OCI-LY1 (cell line): Measurements from ENCODE around the gene CRAT.

Experiments used
- H2AFZ ChIP-seq: fragments of 200-600 bp; sonication (generic), shearing (Covaris generic); 2 replicates; pipeline ENCODE4 v1.6.0; 2014; ENCODE audit warnings: antibody characterized with exemption, mild to moderate bottlenecking, low read length
- H3F3A ChIP-seq: fragments of 200-600 bp; sonication (generic), shearing (Covaris generic); 2 replicates; pipeline ENCODE4 v1.6.0; 2014; ENCODE audit warnings: mild to moderate bottlenecking, antibody characterized with exemption, low read length, moderate library complexity; ENCODE audit not compliant: insufficient read depth
- H3K27ac ChIP-seq: fragments of 200-600 bp; sonication (generic); 2 replicates; pipeline ENCODE4 v1.5.1; 2014; ENCODE audit warnings: low read length, mixed run types, mild to moderate bottlenecking, low read depth; ENCODE audit not compliant: poor library complexity, severe bottlenecking
- H3K27me3 ChIP-seq: fragments of 200-600 bp; sonication (generic); 2 replicates; pipeline ENCODE4 v1.6.0; 2014; ENCODE audit warnings: antibody characterized with exemption, mild to moderate bottlenecking, low read length, moderate library complexity; ENCODE audit not compliant: insufficient read depth
- H3K36me3 ChIP-seq: fragments of 200-600 bp; sonication (generic); 2 replicates; pipeline ENCODE4 v1.6.1; 2014; ENCODE audit warnings: mild to moderate bottlenecking, antibody characterized with exemption, low read length, moderate library complexity, mixed read lengths; ENCODE audit not compliant: insufficient read depth
- H3K4me1 ChIP-seq: fragments of 200-600 bp; sonication (generic); 2 replicates; pipeline ENCODE4 v1.5.1; 2014; ENCODE audit warnings: mild to moderate bottlenecking, low read length, moderate library complexity; ENCODE audit not compliant: insufficient read depth, severe bottlenecking
- H3K4me2 ChIP-seq: fragments of 200-600 bp; sonication (generic), shearing (Covaris generic); 2 replicates; pipeline ENCODE4 v1.6.1; 2014; ENCODE audit warnings: low read length
- H3K4me3 ChIP-seq: fragments of 200-600 bp; sonication (generic); 2 replicates; pipeline ENCODE4 v1.5.1; 2014; ENCODE audit warnings: low read length, low read depth, mild to moderate bottlenecking, mixed read lengths; ENCODE audit not compliant: poor library complexity, severe bottlenecking
- H3K79me2 ChIP-seq: fragments of 200-600 bp; shearing (Covaris generic); 2 replicates; pipeline ENCODE4 v1.6.1; 2016; ENCODE audit warnings: mixed run types, low read length, mixed read lengths; ENCODE audit not compliant: insufficient read depth
- H3K9ac ChIP-seq: fragments of 200-600 bp; sonication (generic), shearing (Covaris generic); 2 replicates; pipeline ENCODE4 v1.6.1; 2014; ENCODE audit warnings: mild to moderate bottlenecking, low read length, mixed read lengths
- H3K9me2 ChIP-seq: fragments of 200-600 bp; sonication (generic), shearing (Covaris generic); 2 replicates; pipeline ENCODE4 v1.6.1; 2014; ENCODE audit warnings: low read depth, mild to moderate bottlenecking, low read length, mixed read lengths
- H3K9me3 ChIP-seq: fragments of 200-600 bp; shearing (Covaris generic); 2 replicates; pipeline ENCODE4 v1.6.1; 2014; ENCODE audit warnings: low read length, mixed read lengths
- H4K20me1 ChIP-seq: fragments of 200-600 bp; sonication (generic), shearing (Covaris generic); 2 replicates; pipeline ENCODE4 v1.6.0; 2016; ENCODE audit warnings: mild to moderate bottlenecking, low read length; ENCODE audit not compliant: insufficient read depth
- CTCF ChIP-seq: fragments of 200-600 bp; sonication (generic), shearing (Covaris generic); IDR thresholded peaks from 2 replicates; pipeline ENCODE4 v1.5.1; 2017; ENCODE audit warnings: mild to moderate bottlenecking, antibody characterized with exemption, low read length, moderate library complexity, mixed read lengths
- EZH2 ChIP-seq: fragments of 200-600 bp; sonication (generic), shearing (Covaris generic); IDR thresholded peaks from 2 replicates; pipeline ENCODE4 v1.8.0; 2017; ENCODE audit warnings: borderline replicate concordance, mixed run types, mild to moderate bottlenecking, antibody characterized with exemption, low read length, moderate library complexity, mixed read lengths

CRAT gene

GRCh38 chr9:129149442-129149841 is 38.8 kb upstream of the CRAT start:
- no peak overlapping the region for H2AFZ ChIP-seq
- H3K79me2 ChIP-seq: no peaks in the 10 kb centered on the region
- no peaks in the 10 kb centered on the region for H3K27me3 ChIP-seq
- no peaks in the 10 kb centered on the region for H4K20me1 ChIP-seq
- TF ChIP-seq EZH2: no peak
- no peak for TF ChIP-seq CTCF
- H3K4me3 ChIP-seq: no peak overlapping the region
- H3K4me2 ChIP-seq: peak overlapping the region; percentile 33
- H3K9me3 ChIP-seq: no peaks in the 10 kb centered on the region
- no peaks in the 10 kb centered on the region for H3K9me2 ChIP-seq
- peaks cover 28% of the 10 kb centered on the region for H3K4me1 ChIP-seq
- no peaks in the 10 kb centered on the region for H3F3A ChIP-seq
- H3K27ac ChIP-seq: peak overlapping the region; percentile 89
- H3K36me3 ChIP-seq: no peaks in the 10 kb centered on the region
- peak overlapping the region; percentile 47; the same call in 1 of the 2 replicates for H3K9ac ChIP-seq

- TF ChIP-seq EZH2 (no peak), CTCF (no peak)
- H3K27me3 ChIP-seq: no peaks in the 10 kb centered on the region
- H3K4me2 ChIP-seq: peak overlapping the region; percentile 33
- H3K27ac ChIP-seq: peak overlapping the region; percentile 89
- H3K4me1 ChIP-seq: peaks cover 28% of the 10 kb centered on the region
- H3F3A ChIP-seq: no peaks in the 10 kb centered on the region
- no peaks in the 10 kb centered on the region for H4K20me1 ChIP-seq
- H3K9me3 ChIP-seq: no peaks in the 10 kb centered on the region
- no peaks in the 10 kb centered on the region for H3K9me2 ChIP-seq
- H3K9ac ChIP-seq: peak overlapping the region; percentile 47; the same call in 1 of the 2 replicates
- no peaks in the 10 kb centered on the region for H3K79me2 ChIP-seq
- H2AFZ ChIP-seq: no peak overlapping the region
- H3K36me3 ChIP-seq: peaks cover 7% of the 10 kb centered on the region
- H3K4me3 ChIP-seq: no peak overlapping the region
These were observed 38.0 kb upstream of the CRAT start for GRCh38 chr9:129148463-129149204.

GRCh38 chr9:129146441-129146941 is 35.9 kb upstream of the CRAT start:
- TF ChIP-seq CTCF: no peak
- TF ChIP-seq EZH2: no peak
- H3F3A ChIP-seq: no peaks in the 10 kb centered on the region
- H3K4me3 ChIP-seq: no peak overlapping the region
- H3K9ac ChIP-seq: no peak overlapping the region
- peak overlapping the region; percentile 27 for H3K27ac ChIP-seq
- peaks cover 18% of the 10 kb centered on the region for H3K36me3 ChIP-seq
- H2AFZ ChIP-seq: no peak overlapping the region
- H3K4me1 ChIP-seq: peaks cover 45% of the 10 kb centered on the region
- no peaks in the 10 kb centered on the region for H4K20me1 ChIP-seq
- H3K4me2 ChIP-seq: no peak overlapping the region
- H3K9me3 ChIP-seq: no peaks in the 10 kb centered on the region
- H3K9me2 ChIP-seq: no peaks in the 10 kb centered on the region
- no peaks in the 10 kb centered on the region for H3K27me3 ChIP-seq
- H3K79me2 ChIP-seq: no peaks in the 10 kb centered on the region
